Large intestine (tissue), 3 donors: ENCODE measurements around the gene C11orf86. TPM values are rescaled to one million over a fixed set of nuclear protein-coding genes. Genes with fewer than 3 reads are reported as not detected.

Experiments used
- DNase-seq, 2 donors: peaks; one replicate each; pipeline versions ENCODE4 v3.0.0 to v3.0.0-alpha.2; 2013
- H3K27ac ChIP-seq: one replicate; pipeline ENCODE4 v1.5.1; 2013; ENCODE audit warnings: low read length
- H3K27me3 ChIP-seq: 2 replicates; pipeline ENCODE4 v1.6.1; 2013; ENCODE audit warnings: low read length; ENCODE audit not compliant: control insufficient read depth, insufficient read depth
- H3K36me3 ChIP-seq: 2 replicates; pipeline ENCODE4 v1.6.1; 2013; ENCODE audit warnings: low read length; ENCODE audit not compliant: control insufficient read depth, insufficient read depth
- H3K4me1 ChIP-seq: one replicate; pipeline ENCODE4 v1.6.1; 2013; ENCODE audit warnings: low read length; ENCODE audit not compliant: control insufficient read depth, insufficient read depth
- H3K4me3 ChIP-seq: one replicate; pipeline ENCODE4 v1.5.1; 2013; ENCODE audit warnings: low read length
- H3K9me3 ChIP-seq: one replicate; pipeline ENCODE4 v1.6.1; 2013; ENCODE audit warnings: mild to moderate bottlenecking, low read depth, low read length, moderate library complexity; ENCODE audit not compliant: control insufficient read depth
- WGBS: methylation state at CpG from one replicate; pipeline ENCODE4 v1.1.5; 2013; ENCODE audit warnings: low lambda C conversion rate; ENCODE audit not compliant: insufficient coverage; 5-methylcytosine and 5-hydroxymethylcytosine counted together
- polyA plus RNA-seq: library from polyadenylated mRNA; unstranded; fragments of 120-200 nt; gene quantifications from one replicate; pipeline ENCODE4 v1.2.1, GENCODE V29; 2013

C11orf86 gene
- polyA plus RNA-seq, 1 donor, result 16.0 TPM

DNA sequence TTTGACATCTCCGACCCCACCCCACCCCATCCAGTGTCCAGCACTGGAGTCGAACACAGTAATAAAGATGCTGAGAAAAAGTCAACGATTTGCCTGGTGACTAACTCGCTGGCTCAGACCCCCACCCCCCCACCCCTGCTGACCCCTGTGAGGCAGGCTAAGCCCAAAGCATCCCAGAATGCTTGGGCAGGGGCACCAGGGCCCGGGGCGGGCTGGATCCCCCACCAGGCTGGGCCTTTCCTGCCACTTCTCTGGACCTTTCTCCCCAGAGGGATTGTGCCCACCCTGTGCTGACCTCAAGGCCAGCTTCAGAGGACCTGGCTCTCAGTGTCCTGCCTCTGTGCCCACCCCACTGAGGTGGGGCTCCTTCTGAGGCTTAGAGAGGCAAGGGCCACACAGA, 1.8 kb downstream of the C11orf86 start:
- no peak overlapping the region for H3K4me3 ChIP-seq
- H3K36me3 ChIP-seq, result no peaks in the 10 kb centered on the region
- no peak for DNase-seq
- H3K9me3 ChIP-seq, result peaks cover 17% of the 10 kb centered on the region
- peaks cover 15% of the 10 kb centered on the region for H3K4me1 ChIP-seq
- WGBS, result no CpG with 5 or more reads among the region's 6 CpGs
- no peak overlapping the region for H3K27ac ChIP-seq
- H3K27me3 ChIP-seq, result no peaks in the 10 kb centered on the region

DNA sequence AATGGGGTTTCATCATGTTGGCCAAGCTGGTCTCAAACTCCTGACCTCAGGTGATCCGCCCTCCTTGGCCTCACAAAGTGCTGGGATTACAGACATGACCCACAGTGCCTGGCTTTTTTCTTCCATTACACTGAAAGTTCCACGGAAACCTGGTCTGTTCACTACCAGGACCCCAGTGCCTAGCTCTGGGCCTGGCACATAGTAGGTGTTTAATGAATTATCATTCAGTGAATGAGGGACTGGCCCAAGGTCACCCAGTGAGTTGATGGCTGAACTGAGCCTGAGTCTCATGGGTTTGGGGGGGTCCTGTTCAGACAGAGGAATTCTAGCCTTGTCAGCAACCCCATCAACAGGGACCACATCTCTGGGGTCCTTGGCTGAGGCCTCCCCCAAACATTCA, 3.1 kb downstream of the C11orf86 start:
- Histone ChIP-seq H3K27me3 (no peaks in the 10 kb centered on the region), H3K36me3 (no peaks in the 10 kb centered on the region), H3K9me3 (peaks cover 17% of the 10 kb centered on the region), H3K4me3 (no peak overlapping the region), H3K27ac (no peak overlapping the region), H3K4me1 (peaks cover 12% of the 10 kb centered on the region)
- no CpG with 5 or more reads among the region's 2 CpGs for WGBS
- no peak for DNase-seq

DNA sequence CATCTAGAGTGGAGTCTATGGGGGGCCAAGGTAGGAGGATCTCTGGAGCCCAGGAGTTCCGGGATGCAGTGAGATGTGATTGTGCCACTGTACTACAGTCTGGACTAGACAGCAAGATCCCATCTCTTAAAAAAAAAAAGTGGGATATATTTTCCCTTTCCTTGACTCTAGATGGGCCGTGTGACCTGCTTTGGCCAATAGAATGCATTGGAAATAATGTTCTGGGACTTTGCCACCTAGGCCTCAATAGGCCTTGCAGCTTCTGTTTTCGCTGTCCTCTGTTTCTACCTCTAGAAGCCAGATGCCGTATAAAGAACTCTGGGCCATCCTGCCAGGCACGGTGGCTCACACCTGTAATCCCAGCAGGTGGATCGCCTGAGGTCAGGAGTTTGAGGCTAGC, 3.6 kb downstream of the C11orf86 start:
- H3K27ac ChIP-seq, result no peak overlapping the region
- no peak overlapping the region for H3K4me3 ChIP-seq
- no peak for DNase-seq
- H3K36me3 ChIP-seq, result no peaks in the 10 kb centered on the region
- peaks cover 17% of the 10 kb centered on the region for H3K9me3 ChIP-seq
- no CpG with 5 or more reads among the region's 6 CpGs for WGBS
- H3K4me1 ChIP-seq, result peaks cover 9% of the 10 kb centered on the region
- no peaks in the 10 kb centered on the region for H3K27me3 ChIP-seq

DNA sequence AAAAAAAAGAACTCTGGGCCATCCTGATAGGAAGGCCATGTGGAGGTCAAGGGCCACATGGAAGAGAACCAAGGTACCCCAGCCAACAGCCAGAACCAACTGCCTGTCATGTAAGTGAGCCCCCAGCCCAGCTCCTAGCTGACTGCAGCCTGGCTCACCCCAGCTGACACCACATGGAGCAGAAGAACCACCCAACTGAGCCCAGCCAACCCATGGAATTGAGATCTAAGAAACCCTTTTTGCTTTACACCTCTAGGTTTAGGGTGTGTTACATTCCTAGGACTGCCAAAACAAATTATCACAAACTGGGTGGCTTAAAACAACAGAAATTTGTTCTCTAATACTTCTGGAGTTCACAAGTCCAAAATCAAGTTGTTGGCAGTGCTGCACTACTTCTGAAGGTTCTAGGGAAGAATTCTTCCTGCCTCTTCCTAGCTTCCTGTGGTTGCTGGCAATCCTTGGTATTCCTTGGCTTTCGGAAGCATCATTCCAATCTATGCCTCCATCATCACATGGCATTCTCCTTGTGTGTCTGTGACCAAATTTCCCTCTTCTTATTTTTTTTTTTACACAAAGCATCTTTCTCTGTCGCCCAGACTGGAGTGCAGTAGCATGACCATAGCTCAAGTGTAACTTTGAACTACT, 4.4 kb downstream of the C11orf86 start:
- Histone ChIP-seq H3K27ac (no peak overlapping the region), H3K4me1 (peaks cover 3% of the 10 kb centered on the region), H3K9me3 (peaks cover 17% of the 10 kb centered on the region), H3K36me3 (no peaks in the 10 kb centered on the region), H3K4me3 (no peak overlapping the region), H3K27me3 (no peaks in the 10 kb centered on the region)
- 80% methylated on average over 2 of the region's 2 CpGs for WGBS
- DNase-seq, result no peak

DNA sequence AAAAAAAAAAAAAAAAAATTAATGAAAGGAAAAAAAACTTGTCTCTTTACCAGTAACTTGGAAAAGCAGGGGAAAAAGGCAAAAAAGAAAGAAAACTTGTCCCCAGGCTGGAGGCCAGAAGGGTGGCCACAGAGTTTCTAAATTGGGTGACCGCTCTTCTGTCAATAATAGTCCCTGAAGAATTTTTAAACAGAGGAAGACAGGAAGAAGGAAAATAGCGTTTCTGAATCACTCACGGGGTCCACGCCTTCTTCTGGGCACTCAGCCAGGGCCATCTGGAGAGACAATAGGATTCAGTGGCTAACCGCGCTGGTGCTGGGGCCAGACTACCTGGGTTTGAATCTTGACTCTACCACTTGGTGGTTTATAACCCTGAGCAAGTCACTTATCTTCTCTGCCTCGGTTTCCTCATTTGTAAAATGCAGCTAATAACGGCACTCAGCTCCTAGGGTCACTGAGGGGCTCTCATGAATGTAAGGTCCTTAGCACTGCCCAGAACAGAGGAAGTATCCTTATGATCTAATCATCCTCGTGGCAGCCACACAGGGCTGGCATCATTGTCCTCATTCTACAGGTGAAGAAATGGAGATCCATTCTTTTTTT, 7.0 kb downstream of the C11orf86 start:
- Histone ChIP-seq H3K4me1 (no peaks in the 10 kb centered on the region), H3K4me3 (no peak overlapping the region), H3K27ac (no peak overlapping the region), H3K27me3 (no peaks in the 10 kb centered on the region), H3K36me3 (no peaks in the 10 kb centered on the region), H3K9me3 (peaks cover 14% of the 10 kb centered on the region)
- DNase-seq, result peak; percentile 47 to 62
- 67% methylated on average over 1 of the region's 9 CpGs for WGBS

DNA sequence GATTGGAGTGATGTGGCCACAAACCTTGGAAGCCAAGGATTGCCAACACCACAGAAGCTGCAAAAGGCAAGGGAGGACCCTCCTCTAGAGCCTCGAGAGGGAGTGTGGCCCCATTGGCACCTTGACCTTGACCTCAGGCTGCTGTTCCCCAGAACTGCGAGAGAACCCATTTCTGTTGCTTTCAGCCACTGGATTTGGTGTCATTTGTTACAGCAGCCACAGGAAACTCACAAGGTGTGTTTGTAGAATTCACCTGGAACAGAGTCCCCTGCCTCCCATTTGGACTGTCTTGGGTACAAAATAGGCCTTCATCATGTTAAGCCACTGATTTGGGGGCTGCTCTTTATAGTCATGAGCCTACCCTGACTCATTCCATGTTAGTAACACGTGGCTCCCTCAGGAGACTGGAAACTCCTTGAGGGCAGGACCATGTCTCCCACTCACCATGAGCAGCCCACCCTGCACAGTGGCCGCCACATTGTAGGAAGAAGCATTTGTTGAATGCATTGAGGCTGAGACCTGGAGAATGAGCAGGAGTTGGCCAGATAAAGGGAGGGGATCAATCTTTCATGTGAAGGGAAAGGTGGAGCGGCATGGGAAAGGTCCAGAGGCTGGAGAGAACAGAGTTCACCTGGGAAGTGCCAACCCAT, 8.3 kb downstream of the C11orf86 start:
- H3K9me3 ChIP-seq, result peaks cover 9% of the 10 kb centered on the region
- no peaks in the 10 kb centered on the region for H3K27me3 ChIP-seq
- H3K4me3 ChIP-seq, result no peak overlapping the region
- no CpG with 5 or more reads among the region's 5 CpGs for WGBS
- no peak overlapping the region for H3K27ac ChIP-seq
- no peaks in the 10 kb centered on the region for H3K4me1 ChIP-seq
- no peaks in the 10 kb centered on the region for H3K36me3 ChIP-seq
- no peak for DNase-seq

DNA sequence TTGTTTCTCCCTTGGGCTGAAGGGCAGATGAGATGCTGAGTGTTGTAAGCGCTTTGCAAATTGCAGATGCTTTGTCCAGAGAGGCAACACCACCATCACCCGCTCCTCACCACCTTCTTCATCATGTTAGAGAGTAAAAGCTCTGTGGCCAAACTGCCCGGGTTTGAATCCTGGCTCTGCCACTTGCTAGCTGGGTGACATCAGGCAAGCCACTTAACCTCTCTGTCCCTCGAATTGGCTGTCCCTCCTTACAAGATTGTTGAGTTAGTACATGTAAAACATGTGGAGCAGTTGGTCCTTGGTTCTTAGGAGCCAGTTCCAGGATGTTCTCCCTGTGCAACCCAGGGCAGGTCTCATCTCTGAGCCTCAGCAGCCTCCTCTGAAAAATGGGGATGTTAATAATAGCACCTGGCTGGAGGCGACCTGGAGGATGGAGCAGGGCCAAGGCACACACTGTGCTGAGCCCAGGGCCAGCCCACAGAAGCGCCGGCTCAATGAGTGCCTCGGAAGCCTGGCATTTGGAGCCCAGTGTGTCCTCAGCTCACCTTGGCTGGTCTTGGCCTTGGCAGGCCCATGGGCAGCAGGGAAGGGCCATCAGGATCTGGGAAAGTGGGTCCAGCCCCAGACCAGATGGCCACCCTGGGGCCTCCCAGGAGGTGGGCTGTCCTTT, 10.5 kb downstream of the C11orf86 start:
- no peaks in the 10 kb centered on the region for H3K9me3 ChIP-seq
- no peak overlapping the region for H3K27ac ChIP-seq
- no peaks in the 10 kb centered on the region for H3K27me3 ChIP-seq
- no peak overlapping the region for H3K4me3 ChIP-seq
- no peaks in the 10 kb centered on the region for H3K36me3 ChIP-seq
- DNase-seq, result no peak
- WGBS, result no CpG with 5 or more reads among the region's 8 CpGs
- no peaks in the 10 kb centered on the region for H3K4me1 ChIP-seq

DNA sequence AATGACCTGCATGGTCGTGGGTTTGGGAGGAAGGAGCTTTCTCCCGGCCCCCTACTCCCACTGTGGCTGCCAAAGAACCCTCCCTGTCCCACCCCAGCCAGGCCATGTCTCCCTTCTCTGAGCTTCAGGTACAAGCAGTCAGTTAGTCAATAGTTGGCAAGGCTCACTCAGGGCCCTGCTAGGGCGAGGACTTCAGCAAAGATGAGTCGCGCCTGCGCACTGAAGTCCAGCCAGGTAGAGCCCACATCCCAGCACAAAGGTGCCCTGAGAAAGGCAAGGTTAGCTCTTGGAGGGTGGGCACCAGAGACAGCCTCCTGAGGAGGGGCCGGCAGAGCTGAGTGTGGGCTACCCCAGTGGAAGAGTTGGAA, 11.1 kb downstream of the C11orf86 start:
- no CpG with 5 or more reads among the region's 7 CpGs for WGBS
- Histone ChIP-seq H3K27me3 (no peaks in the 10 kb centered on the region), H3K27ac (no peak overlapping the region), H3K36me3 (no peaks in the 10 kb centered on the region), H3K4me3 (no peak overlapping the region), H3K9me3 (no peaks in the 10 kb centered on the region), H3K4me1 (no peaks in the 10 kb centered on the region)
- no peak for DNase-seq

DNA sequence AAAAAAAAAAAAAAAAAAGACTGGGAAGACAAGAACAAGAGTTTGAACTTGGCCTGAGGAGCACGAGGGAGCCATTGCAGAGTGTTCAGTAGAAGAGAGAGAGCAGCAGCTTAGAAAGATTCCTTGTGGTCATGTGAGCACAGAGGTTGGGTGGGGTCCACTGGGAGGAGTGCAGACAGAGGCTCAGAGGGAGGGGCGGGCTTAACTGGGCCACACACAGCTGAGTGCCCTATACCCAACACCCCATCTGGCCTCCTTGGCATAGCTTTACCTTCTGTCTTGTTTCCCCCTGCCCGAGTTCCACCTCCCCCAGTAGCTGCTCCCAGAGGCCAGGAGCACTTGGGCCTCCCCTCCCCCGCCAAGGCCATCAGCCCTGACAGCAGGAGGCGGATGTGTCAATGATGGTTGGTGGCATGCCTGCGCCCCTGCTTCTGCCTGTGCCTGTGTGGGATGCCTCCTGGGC, 12.1 kb downstream of the C11orf86 start:
- H3K36me3 ChIP-seq, result no peaks in the 10 kb centered on the region
- no peaks in the 10 kb centered on the region for H3K27me3 ChIP-seq
- no peaks in the 10 kb centered on the region for H3K4me1 ChIP-seq
- WGBS, result no CpG with 5 or more reads among the region's 6 CpGs
- H3K9me3 ChIP-seq, result no peaks in the 10 kb centered on the region
- no peak overlapping the region for H3K4me3 ChIP-seq
- H3K27ac ChIP-seq, result no peak overlapping the region
- no peak for DNase-seq

DNA sequence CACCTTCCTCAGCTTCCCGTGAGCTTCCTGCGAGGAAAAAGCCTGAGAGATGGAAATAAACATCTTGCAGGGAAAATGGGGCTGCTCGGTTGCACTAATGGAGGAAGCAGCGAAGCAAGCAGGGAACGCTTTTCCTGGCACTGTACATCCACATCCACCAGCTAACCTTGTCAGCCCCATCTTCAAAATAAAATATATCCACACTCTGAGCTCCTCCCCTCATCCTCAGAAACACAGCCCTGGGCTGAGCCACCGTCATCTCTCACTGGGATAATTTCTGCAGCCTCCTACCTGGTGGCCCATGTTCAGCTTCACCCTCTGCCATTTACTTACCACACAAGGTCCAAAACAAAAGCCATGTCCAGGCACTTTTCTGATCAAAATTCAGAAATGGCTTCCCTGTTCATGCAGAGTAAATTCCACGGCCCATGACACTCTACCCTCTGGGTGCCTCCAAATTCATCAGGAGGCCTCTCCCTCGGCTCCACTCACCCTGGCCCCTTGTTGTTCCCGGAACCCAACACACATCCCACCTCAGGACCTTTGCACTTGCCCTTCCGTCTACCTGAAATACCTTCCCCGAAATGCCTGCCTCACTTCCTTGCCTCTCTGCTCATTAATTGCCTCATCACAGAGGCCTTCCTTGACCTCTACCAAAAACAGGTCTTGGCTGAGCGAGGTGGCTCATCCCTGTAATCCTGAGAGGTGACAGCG, 13.0 kb downstream of the C11orf86 start:
- H3K36me3 ChIP-seq, result no peaks in the 10 kb centered on the region
- no peak for DNase-seq
- WGBS, result no CpG with 5 or more reads among the region's 13 CpGs
- H3K27ac ChIP-seq, result no peak overlapping the region
- H3K4me1 ChIP-seq, result no peaks in the 10 kb centered on the region
- no peaks in the 10 kb centered on the region for H3K27me3 ChIP-seq
- H3K9me3 ChIP-seq, result no peaks in the 10 kb centered on the region
- no peak overlapping the region for H3K4me3 ChIP-seq
